GM03348 (cell line): Measurements from ENCODE around the gene TEX35.
A peak's percentile ranks its signal among the peaks of the same experiment; 100 is the strongest.

Experiments
- DNase-seq: peaks from one replicate; pipeline ENCODE4 v3.0.0; 2012; ENCODE audit warnings: low spot score

Gene TEX35

DNA sequence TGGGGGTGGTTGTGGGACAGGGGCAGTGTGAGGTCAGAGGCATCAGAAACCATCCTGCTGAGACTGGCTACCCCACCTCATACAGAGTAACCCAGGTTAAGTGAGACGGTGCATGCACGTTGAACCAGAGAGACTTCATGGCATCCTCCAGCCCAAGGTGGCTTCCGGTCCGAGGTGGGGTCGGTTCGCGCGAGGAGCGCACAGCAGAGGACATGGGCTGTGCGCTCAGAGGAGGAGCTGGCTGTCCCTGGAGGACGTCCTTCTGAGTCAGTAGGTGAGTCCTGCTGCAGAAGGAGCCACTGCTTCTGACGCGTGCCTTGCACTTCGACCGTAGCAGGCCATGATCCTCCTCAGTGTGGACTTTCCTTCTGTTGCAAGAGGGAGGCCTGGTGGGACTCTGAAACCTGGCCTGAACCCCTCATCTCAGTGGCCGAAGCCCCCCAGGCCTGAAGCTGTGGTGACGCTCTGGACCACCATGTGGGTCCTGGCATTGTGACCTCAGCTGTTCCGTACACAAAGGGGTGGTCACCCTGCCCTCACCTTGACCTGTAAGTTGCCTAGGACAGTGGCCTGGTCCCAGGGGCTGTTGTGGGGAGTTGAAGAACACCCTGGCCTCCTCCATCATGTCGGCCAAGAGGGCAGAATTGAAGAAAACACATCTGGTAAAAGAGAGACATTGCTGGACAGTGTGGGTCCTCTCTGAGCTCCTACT is at the start of gene TEX35:
Gene TEX35, plus strand, starts transcription at position 544 of the 712 bp plus-strand sequence. Its CDS starts 80 bp downstream, at position 624.
- DNase-seq, result no peak

DNA sequence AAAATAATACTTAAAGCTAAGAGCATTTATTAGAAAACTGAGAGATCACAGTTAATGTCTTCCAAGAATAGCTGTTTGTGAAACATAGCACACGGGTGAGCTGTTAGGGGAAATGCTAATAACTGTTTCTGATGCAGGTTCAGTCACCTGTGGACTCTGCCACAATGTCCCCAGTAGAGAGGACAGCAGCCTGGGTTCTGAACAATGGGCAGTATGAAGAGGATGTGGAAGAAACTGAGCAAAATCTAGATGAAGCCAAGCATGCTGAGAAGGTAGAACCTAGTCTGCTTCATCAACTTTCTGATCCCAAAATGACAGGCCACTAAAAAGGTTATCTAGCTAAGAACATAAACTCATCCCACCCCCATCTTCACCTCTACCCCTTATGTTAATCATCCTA is 48.8 kb upstream of the TEX35 start:
- no peak for DNase-seq

DNA sequence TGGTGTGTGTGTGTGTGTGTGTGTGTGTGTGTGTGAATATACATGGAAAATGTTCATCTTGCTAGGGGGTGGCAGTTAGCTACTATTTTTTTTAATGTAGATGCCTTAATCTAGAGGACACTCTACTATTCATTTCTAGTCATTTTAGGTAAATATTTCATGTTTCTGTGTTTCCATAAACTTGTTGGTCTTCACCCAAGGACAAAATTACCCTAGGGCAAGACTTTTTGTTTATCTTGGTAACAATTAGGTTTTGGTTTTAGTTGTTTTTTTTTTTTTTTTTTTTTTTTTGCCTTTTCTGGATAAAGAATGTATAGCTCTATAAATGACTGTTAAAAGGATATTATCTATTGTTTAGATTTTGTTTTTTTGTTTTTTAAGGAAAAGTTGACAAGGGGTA is 48.3 kb upstream of the TEX35 start:
- DNase-seq, result no peak

DNA sequence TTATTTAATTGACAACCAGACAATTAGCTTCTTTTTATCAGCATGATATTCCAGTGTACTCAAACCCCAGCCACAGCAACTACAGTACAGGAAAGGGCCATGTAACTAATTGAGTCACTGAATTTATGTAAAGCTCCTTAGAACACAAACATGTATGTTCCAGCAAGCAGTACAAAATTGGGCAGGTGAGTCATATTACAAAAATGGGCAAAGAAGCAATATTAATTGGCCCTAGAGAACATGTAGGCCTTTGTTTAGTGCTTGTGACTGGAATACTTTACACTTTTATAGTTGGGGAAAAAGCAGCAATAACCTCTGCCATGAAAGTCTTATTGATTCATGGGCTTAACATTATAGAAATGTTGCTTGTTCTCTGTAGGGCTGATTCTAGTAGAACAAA is 47.9 kb upstream of the TEX35 start:
- peak; percentile 13 for DNase-seq

DNA sequence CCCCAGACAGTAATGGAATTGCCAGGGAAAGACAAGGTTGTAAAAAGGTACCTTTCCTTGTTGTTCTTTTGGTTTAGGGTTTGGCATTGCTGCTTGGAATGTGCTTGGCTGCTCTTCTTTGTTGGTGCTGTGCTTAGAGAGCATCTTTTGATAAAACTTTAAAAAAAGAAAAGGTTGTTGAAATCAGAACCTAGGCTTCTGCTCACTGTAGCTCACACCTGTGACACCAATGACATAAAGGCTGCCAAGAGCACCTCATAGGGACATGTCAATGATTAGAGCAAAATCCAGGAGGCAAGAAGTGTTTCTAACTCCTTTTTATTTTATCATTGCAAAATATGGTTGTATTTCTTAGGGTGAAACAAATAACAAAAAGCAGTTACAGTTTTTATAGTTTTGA is 45.1 kb upstream of the TEX35 start:
- no peak for DNase-seq

DNA sequence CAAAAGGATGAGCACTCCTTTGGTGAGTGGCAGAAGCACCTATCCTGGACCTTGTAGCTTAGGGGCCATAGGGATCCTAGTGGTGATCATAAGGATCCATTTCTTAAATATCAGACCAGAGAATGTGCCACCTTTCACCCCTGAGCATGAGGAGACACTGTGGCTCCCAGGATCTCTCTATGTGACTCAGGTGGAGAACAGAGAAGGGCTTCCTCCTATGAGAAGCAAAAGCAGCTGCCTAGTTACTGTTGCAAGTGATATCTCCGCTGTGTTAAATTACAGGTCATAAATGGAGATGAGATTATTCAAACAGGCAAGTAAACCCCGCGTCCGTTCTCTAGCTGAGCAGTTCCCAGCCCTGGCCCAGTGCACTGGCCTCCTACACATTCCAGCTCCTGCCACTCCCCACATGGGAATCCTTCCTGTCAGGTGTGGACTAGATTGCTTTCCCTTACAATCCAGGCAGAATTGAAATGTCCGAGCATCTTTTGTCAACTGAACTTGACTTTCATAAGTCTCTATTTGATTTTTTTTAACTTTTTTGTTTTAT is 42.4 kb upstream of the TEX35 start:
- no peak for DNase-seq

DNA sequence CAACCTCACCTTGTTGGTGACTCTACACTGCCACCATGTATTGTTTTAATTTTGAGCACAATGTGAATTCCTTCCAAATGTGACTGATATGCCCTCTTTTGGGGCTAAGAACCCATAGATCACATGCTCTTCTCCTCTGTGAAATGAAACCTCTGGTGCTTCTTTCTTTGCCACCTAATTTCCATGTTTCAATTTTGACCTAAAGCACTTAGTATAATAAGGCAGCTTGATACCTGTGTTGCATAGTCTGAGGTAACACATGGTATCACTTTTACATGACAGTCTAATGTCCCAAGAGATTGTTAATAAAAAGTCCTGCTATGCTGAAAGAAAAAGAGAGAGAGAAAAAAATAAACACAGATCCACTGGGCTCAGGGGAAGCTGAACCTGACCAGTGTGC is 40.4 kb upstream of the TEX35 start:
- DNase-seq, result no peak

DNA sequence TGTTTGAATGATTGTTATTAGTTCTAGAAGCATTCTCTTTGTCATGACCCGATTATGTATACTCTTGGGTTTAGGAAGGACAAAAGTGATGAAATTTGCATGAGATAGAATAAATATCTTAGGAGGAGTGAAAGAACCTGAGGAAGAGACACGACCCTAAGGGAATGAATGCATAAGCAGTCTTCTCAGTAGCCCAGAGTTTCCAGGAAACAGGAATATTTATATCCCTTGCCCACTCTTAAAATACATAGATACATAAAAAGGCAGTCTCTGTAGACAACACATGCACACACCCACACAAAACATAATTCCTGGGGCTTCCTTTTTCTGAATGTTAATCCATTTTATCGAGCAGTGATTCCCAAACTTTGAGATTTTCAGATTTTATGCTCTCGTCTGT is 35.5 kb upstream of the TEX35 start:
- no peak for DNase-seq

DNA sequence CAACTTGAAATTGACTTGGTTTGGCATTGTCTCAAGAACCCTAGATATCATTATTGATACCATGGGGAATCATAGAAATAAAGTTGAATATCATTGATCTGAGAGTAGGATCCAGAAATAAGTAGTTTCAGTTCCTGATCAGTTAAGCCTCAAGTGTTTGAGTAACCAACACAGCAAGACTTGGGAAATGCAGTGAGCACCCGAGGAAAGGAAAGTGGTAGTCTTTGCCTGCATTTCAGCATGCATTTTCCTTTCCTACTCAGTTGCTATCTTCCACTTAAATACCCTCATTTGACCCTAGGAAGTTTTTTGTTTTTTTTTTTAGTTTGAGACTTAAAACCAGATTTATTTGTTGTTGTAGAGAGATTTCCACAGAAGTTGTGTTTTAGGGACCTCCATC is 35.1 kb upstream of the TEX35 start:
- no peak for DNase-seq

DNA sequence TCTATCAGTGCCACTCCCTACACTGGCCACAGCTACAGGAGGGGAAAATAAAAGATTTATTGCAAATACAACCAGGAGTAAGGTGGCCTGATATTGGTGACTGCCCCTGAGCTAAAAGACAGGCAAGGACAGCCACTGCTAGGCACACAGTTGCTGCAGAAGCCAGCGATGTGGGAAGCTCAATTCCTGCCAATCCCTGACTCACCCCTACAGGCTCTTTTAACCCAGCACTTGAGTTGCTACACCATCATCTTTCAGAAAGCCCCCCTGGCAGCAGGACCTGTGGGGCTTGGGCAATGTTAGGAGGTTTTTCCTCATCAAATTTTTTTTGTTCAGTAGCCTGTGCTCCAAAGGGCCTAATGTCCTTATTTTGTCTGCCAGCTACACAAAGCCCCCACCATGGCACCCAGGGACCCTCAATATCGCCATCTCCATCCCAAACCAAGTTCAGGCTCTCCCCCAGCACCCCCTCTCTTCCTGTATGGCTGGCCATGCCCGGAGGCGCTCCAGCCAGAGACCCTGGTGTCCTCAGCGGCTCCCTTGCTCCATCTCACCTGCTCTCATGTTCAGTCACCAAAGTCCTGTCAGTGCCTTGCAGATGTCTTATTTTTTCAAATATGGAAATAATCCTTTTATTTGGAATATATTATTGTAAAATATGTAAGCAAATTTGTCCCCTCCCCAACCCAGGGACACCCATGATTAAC is 29.5 kb upstream of the TEX35 start:
- DNase-seq, result no peak

DNA sequence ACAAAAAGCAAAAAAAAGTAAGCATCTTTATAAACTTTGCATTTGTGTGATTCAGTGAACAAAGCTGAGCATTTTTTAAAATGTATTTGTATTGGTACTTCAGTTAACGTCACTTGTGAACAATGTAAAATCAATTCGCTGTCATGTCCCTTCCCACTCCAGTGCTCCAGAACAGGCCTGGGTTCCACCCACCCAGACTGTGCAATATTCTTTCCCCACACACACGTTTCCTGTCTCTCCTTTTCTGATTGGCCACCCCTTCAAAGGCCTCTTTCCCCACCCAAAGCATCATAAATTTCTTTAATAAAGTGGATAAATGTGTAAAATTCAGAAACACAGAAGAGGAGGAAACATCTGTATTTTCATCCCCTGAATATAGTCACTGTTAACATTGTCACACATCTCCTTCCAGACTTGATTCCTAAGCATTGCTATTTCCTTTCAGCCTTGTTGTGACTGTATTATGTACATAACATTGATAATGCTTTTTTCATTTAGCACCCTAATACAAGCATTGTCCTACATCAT is 28.1 kb upstream of the TEX35 start:
- peak; percentile 32 for DNase-seq

DNA sequence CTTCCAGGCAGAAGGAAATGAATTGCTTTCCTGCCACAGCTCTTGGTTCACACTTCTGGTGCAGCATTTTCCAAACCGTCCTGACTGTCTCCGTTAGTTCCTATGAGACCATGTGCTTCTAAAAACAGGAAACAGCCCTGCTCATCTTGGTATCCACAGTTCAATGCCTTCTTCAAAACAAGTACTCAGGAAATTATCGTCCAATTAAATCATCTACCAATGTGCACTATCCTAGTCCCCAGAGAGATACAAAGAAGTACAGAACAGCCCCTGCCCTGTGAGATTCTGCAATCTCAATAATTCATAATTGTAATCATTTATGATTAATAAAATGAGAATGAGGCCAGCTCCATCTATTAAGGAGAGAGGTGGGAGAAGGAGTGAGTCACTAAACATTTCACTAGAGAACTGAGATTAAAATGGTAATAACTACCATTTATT is 27.3 kb upstream of the TEX35 start:
- no peak for DNase-seq

DNA sequence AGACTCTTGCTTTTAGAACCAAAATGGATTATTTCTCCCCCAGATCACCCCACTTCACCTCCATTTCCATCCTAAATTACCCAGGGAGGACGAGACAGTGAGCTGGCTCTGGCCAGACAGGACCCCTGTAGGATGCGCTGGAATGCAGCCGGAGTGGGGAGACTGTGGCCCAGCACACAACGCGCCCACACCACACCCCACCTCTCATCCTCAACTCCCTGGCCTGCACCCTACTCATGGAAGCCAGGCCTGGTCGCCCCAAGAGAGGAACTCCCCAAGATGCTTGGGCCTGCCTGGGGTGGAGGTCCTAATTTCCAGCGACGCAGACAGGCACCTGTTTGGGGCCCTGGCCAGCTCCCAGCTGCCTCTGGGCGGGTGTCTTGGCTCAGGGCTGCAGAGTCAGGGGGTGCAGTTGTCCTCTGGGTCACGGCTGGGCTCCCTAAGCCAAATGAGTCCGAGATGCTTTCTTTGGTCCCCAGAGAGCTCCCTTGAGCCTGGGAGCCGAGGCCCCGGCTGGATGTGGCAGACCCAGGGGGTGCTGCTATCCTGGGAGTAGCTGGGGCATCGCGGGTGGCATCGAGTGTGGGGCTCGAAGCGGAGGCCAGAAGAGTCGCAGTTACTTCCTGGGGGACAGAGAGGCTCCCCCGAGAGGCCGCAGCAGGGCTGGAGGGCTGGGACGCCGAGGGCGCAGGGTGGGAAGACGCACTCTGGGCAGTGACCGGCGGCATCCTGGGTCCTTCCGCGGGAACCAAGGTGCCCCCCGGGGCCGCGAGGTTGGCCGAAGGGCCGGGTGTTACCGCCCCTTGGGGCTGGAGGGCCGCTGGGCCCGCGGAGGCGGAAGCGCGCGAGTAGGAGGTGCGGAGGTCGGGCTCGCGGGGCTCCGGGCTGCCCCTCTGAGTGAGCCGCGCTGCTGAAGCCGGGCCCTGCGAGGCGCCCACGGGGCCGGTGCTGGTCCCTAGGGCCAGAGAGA is 26.5 kb upstream of the TEX35 start:
- peak; percentile 42 for DNase-seq

DNA sequence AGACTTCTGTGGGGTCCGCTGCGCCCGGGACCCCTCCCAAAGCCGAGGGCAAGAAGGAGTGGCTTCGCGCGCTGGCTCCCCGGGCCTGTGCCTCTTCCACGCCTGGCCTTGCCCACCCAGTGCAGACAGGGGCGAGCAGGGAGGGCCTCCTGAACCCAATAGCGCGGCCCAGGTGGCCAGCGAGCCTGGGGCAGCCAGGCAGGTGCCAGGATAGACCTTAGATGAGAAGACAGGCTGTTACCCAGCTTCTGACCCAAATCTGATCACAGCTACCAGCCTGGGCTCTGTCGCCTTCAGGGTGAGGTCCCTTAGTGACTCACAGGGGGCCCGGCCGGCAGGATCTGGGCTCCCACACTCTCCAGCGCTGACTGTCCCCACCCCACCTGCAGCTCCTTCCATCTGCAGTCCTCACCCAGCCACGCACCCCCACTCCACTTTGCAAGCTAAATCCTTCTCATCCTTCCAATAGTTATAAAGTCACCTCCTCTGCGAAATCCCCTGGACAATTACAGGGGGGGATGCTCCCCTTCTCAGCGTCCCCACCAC is 25.8 kb upstream of the TEX35 start:
- no peak for DNase-seq

DNA sequence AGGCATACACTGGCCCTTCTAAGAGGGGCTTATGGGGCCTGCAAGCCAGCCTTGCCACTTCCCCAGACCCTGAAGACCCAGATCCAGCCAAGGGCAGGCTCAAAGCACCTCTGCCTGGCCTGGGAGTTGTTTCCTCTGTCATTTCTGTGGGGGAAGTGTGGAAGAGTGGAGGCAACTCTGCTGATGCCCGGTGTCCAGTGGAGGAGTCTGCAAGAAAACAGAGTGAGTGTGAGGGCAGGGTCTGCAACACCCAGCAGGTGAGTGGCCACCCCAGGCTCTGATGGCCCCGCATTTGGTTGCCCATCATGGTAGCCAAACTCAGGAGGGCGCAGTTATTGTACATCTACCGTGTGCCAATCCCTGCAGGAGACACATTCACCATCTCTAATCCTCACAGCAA is 24.5 kb upstream of the TEX35 start:
- no peak for DNase-seq

DNA sequence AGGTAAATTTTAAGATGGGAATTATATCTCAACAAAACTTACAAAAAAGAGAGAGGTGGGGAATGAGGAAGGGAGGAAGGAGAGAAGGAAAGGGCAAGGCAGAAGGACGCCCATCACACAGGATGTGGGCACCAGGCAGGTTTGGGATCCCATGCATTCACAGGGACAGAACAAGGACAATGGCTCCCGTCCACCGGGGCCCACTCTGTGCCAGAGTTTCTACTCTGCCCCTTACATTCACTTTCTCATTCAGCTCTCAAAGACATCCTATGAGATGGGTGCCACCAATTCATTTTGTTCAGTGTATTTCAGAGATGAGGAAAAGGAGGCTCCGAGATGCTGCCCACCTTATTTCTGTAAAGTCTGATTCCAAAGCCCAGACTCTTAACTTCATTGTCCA is 23.5 kb upstream of the TEX35 start:
- DNase-seq, result no peak

DNA sequence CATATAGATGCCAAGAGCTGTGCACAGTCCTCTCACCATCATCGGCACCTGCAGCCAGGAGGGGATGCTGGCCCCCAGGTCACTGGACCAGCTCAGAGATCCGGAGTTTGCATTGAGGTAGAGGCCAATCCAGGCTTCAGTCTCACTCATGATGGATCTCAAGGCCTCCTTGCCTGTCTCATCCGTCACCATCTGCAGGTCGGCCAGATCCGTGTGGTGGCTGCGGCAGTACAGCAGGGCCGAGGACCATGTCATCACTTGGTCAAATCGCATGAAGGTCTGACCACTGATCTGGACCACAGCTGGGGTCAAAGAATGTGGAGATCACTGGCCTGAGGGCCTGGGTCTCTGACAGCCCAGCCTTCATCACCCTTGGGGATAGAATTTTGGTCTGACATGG is 22.8 kb upstream of the TEX35 start:
- DNase-seq, result no peak

DNA sequence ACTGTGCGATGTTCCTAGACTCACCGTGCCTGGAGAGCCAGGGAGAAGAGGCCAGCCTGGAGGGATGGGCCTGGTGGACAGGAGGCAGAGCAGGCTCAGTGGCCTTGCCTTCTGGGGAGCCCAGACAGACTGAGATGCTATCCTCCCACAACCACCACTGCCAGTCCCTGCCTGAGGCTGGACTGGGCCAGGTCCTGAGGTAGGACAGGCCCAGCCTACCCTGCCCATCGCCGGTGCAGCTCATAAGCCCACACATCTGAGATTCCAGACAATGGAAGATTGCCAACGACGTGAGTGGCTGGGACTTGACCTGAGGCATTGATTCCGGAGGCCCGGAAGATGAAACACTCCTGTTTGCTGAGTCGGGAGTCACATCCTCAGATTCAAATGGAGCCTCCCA is 21.9 kb upstream of the TEX35 start:
- DNase-seq, result no peak

DNA sequence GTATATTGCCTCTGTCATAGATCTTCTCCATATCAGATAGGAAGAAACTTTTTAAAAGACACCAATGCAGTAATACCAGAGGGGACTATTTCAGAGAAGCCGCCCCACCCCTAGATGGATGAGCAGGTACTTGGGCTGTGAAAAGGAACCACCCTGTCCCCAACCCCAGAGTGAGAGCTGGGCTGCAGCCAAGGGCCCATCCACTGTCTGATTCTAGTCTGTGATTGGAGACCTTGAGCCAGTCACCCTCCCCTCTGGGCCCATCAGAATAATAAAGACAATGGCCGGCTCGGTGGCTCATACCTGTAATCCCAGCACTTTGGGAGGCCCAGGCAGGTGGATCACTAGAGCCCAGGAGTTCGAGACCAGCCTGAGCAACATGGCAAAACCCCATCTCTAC is 21.2 kb upstream of the TEX35 start:
- no peak for DNase-seq

DNA sequence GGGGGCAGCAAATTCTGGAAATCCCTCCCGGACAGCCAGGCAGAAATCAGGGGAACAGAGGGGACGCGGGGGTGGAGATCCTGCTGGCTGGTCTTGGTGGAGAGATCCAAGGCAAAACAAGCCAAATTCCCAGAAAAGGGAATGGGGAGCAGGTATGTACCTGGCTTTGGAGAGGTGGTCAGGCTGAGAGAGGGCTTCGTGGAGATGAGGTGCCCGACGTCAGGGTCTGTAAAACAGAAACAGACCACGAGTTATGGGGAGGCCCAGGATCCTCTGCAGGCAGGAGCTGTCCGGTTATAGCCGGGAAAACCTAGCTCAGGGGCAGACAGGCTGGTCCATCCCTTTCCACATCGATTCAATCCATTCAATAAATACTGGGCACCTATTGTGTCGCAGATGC is 20.6 kb upstream of the TEX35 start:
- no peak for DNase-seq

DNA sequence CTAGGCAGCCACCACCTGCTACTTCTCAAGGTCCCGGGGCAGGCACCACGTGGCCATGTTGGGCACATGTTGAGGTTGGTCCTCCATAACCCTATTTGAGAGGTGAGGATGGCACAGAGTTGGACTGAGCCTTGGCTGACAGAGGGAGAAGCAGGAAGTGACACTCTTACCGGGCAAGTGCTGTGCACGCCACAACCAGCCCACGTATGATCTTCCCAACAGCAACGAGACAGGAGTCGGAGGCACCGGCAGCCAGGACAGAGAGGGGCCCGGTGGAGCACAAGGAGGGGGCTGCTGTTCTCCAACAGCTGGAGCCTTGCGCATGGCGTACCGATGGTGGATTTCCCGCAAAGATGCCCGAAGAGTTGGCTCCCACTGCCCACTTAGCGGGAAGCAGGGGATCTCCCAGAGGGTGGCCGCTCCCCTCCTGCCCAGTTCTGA is 19.6 kb upstream of the TEX35 start:
- DNase-seq, result no peak

DNA sequence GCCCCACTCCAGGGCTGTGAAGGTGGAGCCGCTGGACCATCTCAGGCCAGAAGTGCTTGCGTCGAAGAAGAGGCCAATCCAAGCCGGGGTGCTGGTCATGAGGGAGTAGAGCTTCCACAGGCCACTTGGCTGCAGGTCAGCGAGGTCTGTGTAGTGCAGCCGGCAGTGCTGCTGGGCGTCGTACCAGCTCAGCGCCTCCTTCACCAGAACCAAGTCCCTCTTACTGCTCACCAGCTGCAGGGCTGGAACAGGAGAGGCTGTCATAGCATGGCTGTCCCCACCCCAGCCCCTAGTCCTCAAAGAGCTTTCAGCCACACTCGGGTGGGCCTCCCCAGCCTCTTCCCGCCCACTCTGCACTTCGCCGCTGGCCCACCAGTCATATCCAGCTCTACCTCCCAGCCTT is 18.3 kb upstream of the TEX35 start:
- DNase-seq, result no peak
